Measurements from ENCODE around the gene MYLK3.
"Not testable (repeated sequence)": the region's sequence is repeated elsewhere in the genome, so short reads cannot be mapped to it uniquely, and the experiment has no call there.

Gene MYLK3

GRCh38 chr16:46747777-46748651, at the start of gene MYLK3:
MYLK3 (minus strand) TSS chr16:46748344; CDS start chr16:46748193, 151 bp downstream.
- no peak for DNase-seq

- DNase-seq: no peak
These were observed 49.4 kb upstream of the MYLK3 start for GRCh38 chr16:46797501-46797900.

- no peak for DNase-seq
These were observed 48.7 kb upstream of the MYLK3 start for GRCh38 chr16:46796764-46797269.

- DNase-seq: no peak
These were observed 45.7 kb upstream of the MYLK3 start for GRCh38 chr16:46793841-46794240.

GRCh38 chr16:46790599-46791270, 42.6 kb upstream of the MYLK3 start:
- no peak for DNase-seq

- peak; percentile 28 for DNase-seq
These were observed 41.6 kb upstream of the MYLK3 start for GRCh38 chr16:46789499-46790414.

- no peak for DNase-seq
These were observed 40.8 kb upstream of the MYLK3 start for GRCh38 chr16:46788891-46789474.

GRCh38 chr16:46787909-46788308, 39.8 kb upstream of the MYLK3 start:
- no peak for DNase-seq

GRCh38 chr16:46785076-46785845, 37.1 kb upstream of the MYLK3 start:
- no peak for DNase-seq

- DNase-seq: not testable (repeated sequence)
These were observed 36.4 kb upstream of the MYLK3 start for GRCh38 chr16:46784569-46784968.

GRCh38 chr16:46783800-46784199, 35.7 kb upstream of the MYLK3 start:
- no peak for DNase-seq

- DNase-seq: no peak
These were observed 34.2 kb upstream of the MYLK3 start for GRCh38 chr16:46782320-46782719.

- DNase-seq: no peak
These were observed 29.7 kb upstream of the MYLK3 start for GRCh38 chr16:46777804-46778203.

GRCh38 chr16:46775214-46775613, 27.1 kb upstream of the MYLK3 start:
- no peak for DNase-seq

GRCh38 chr16:46774743-46775177, 26.6 kb upstream of the MYLK3 start:
- DNase-seq: no peak

GRCh38 chr16:46772463-46772862, 24.3 kb upstream of the MYLK3 start:
- no peak for DNase-seq

- DNase-seq: peak; percentile 25
These were observed 20.7 kb upstream of the MYLK3 start for GRCh38 chr16:46768809-46769208.

- no peak for DNase-seq
These were observed 16.9 kb upstream of the MYLK3 start for GRCh38 chr16:46765050-46765449.

GRCh38 chr16:46763147-46763546, 15.0 kb upstream of the MYLK3 start:
- peak; percentile 13 for DNase-seq

GRCh38 chr16:46762583-46762982, 14.4 kb upstream of the MYLK3 start:
- no peak for DNase-seq

- DNase-seq: no peak
These were observed 11.2 kb upstream of the MYLK3 start for GRCh38 chr16:46759309-46759708.

Data from NCI-H2029 treated with DMSO at 0.1 percent for 48 hours (cell line).